ENCODE measurements around the gene WDR17. TPM values are rescaled to one million over a fixed set of nuclear protein-coding genes. Genes with fewer than 3 reads are reported as not detected.

WDR17 gene
- polyA plus RNA-seq, 4 donors = 0.45 to 1.1 TPM; not detected in 2

- Histone ChIP-seq H3K27ac (ENCODE audit: low read depth in 1 of 3, low read length in 2 of 3) (no peak overlapping the region), H3K4me1 (ENCODE audit: control insufficient read depth in 3 of 3, insufficient read depth in 2 of 3, low read depth in 1 of 3, low read length in 2 of 3) (no peaks in the 10 kb centered on the region), H3K4me3 (ENCODE audit: low read depth in 1 of 3, low read length in 3 of 3) (no peak overlapping the region), H3K36me3 (ENCODE audit: control insufficient read depth in 3 of 3, insufficient read depth in 2 of 3, low read depth in 1 of 3, low read length in 3 of 3) (no peaks in the 10 kb centered on the region), H3K9me3 (ENCODE audit: control insufficient read depth in 2 of 2, insufficient read depth in 1 of 2, low read depth in 1 of 2, low read length in 1 of 2) (no peaks in the 10 kb centered on the region), H3K27me3 (ENCODE audit: control insufficient read depth in 3 of 3, insufficient read depth in 3 of 3, low read length in 3 of 3) (no peaks in the 10 kb centered on the region)
- no peak for FAIRE-seq
- 64 to 77% (median 72%) methylated on average over 3 of the region's 3 CpGs for WGBS, 3 donors
- DNase-seq = no peak
Measured at GRCh38 chr4:176036585-176037205, 28.9 kb upstream of the WDR17 start.

DNA sequence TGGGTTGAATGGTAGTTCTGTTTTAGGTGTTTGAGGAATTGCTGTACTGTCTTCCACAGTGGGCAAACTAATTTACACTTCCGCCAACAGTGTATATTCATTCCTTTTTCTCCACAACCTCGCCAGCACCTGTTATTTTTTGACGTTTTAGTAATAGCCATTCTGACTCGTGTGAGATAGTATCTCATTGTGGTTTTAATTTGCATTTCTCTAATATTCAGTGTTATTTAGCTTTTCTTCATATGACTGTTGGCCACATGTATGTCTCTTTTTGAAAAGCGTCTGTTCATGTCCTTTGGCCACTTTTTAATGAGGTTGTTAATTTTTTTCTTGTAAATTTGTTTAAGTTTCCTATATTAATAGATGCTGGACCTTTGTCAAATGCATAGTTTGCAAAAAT lies 26.9 kb upstream of the WDR17 start:
- Histone ChIP-seq H3K27me3 (ENCODE audit: control insufficient read depth in 3 of 3, insufficient read depth in 3 of 3, low read length in 3 of 3) (no peaks in the 10 kb centered on the region), H3K36me3 (ENCODE audit: control insufficient read depth in 3 of 3, insufficient read depth in 2 of 3, low read depth in 1 of 3, low read length in 3 of 3) (no peaks in the 10 kb centered on the region), H3K4me3 (ENCODE audit: low read depth in 1 of 3, low read length in 3 of 3) (no peak overlapping the region), H3K4me1 (ENCODE audit: control insufficient read depth in 3 of 3, insufficient read depth in 2 of 3, low read depth in 1 of 3, low read length in 2 of 3) (no peaks in the 10 kb centered on the region), H3K27ac (ENCODE audit: low read depth in 1 of 3, low read length in 2 of 3) (no peak overlapping the region), H3K9me3 (ENCODE audit: control insufficient read depth in 2 of 2, insufficient read depth in 1 of 2, low read depth in 1 of 2, low read length in 1 of 2) (no peaks in the 10 kb centered on the region)
- 82 to 89% (median 88%) methylated on average over 5 of the region's 5 CpGs for WGBS, 3 donors
- DNase-seq (no peak), FAIRE-seq (no peak)

- Histone ChIP-seq H3K27ac (ENCODE audit: low read depth in 1 of 3, low read length in 2 of 3) (no peak overlapping the region), H3K4me3 (ENCODE audit: low read depth in 1 of 3, low read length in 3 of 3) (no peak overlapping the region), H3K36me3 (ENCODE audit: control insufficient read depth in 3 of 3, insufficient read depth in 2 of 3, low read depth in 1 of 3, low read length in 3 of 3) (no peaks in the 10 kb centered on the region), H3K9me3 (ENCODE audit: control insufficient read depth in 2 of 2, insufficient read depth in 1 of 2, low read depth in 1 of 2, low read length in 1 of 2) (no peaks in the 10 kb centered on the region), H3K4me1 (ENCODE audit: control insufficient read depth in 3 of 3, insufficient read depth in 2 of 3, low read depth in 1 of 3, low read length in 2 of 3) (no peaks in the 10 kb centered on the region), H3K27me3 (ENCODE audit: control insufficient read depth in 3 of 3, insufficient read depth in 3 of 3, low read length in 3 of 3) (no peaks in the 10 kb centered on the region)
- FAIRE-seq (no peak), DNase-seq (no peak)
Measured at GRCh38 chr4:176042195-176042594, 23.4 kb upstream of the WDR17 start.

DNA sequence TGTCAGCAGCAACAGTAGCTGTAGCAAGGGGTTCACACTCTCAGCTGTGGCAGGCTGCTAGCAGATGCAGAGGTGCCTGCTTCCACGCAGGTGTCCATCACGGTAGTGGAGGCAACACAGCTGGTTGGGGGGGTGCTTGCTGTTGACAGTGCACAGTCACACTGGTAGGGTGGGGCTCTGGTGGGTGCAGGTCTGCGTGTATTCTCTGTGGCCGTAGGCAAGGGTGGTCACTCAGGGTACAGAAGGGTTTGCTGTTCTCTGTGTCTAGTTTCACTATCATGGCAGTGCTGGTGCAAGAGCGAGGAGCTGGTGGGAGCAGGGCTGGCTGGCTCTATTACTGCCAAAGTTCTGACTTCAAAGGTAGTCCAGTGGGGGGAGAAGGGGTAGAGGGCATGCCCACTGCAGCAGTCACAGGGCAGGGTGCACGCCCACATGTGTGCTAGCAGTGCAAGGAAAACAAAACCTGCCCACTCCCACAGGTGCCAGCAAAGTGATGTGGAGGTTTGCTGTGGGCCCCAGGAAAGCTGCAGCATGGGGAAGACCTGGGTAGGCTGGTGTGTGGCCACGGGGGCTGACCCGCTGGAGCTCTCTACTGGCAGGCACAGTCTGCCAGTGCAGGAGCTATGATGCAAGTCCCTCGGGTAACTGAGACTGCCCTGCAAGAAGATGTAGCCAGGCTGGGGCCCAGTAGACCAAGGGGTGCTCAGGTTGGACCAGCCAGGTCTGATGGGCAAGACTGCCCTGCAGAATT lies 21.6 kb upstream of the WDR17 start:
- H3K9me3 ChIP-seq (ENCODE audit: control insufficient read depth in 2 of 2, insufficient read depth in 1 of 2, low read depth in 1 of 2, low read length in 1 of 2) = no peaks in the 10 kb centered on the region
- no peak overlapping the region for H3K27ac ChIP-seq (ENCODE audit: low read depth in 1 of 3, low read length in 2 of 3)
- no peaks in the 10 kb centered on the region for H3K36me3 ChIP-seq (ENCODE audit: control insufficient read depth in 3 of 3, insufficient read depth in 2 of 3, low read depth in 1 of 3, low read length in 3 of 3)
- FAIRE-seq (no peak), DNase-seq (no peak)
- H3K27me3 ChIP-seq (ENCODE audit: control insufficient read depth in 3 of 3, insufficient read depth in 3 of 3, low read length in 3 of 3) = no peaks in the 10 kb centered on the region
- no peak overlapping the region for H3K4me3 ChIP-seq (ENCODE audit: low read depth in 1 of 3, low read length in 3 of 3)
- 63 to 67% (median 66%) methylated on average over 9 of the region's 9 CpGs for WGBS, 3 donors
- no peaks in the 10 kb centered on the region for H3K4me1 ChIP-seq (ENCODE audit: control insufficient read depth in 3 of 3, insufficient read depth in 2 of 3, low read depth in 1 of 3, low read length in 2 of 3)

DNA sequence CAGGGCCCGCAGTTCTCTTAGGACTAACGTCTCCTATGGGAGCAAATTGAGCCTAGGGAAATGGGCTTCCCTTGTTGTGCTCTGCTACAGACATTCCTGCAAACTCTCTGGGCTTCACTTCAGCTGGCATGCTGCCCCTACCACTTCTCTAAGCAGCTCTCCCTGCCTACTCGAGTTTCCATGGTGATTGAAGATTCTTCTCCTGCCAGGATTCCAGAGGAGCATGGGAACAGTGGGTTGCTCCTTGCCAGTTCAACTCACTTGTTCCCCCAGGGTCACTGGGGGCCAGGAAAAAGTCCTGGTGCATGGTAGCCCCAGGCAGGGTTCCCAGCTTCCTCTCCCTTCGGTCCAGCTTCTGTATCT lies 21.1 kb upstream of the WDR17 start:
- Histone ChIP-seq H3K27ac (ENCODE audit: low read depth in 1 of 3, low read length in 2 of 3) (no peak overlapping the region), H3K4me3 (ENCODE audit: low read depth in 1 of 3, low read length in 3 of 3) (no peak overlapping the region), H3K9me3 (ENCODE audit: control insufficient read depth in 2 of 2, insufficient read depth in 1 of 2, low read depth in 1 of 2, low read length in 1 of 2) (no peaks in the 10 kb centered on the region), H3K36me3 (ENCODE audit: control insufficient read depth in 3 of 3, insufficient read depth in 2 of 3, low read depth in 1 of 3, low read length in 3 of 3) (no peaks in the 10 kb centered on the region), H3K4me1 (ENCODE audit: control insufficient read depth in 3 of 3, insufficient read depth in 2 of 3, low read depth in 1 of 3, low read length in 2 of 3) (no peaks in the 10 kb centered on the region), H3K27me3 (ENCODE audit: control insufficient read depth in 3 of 3, insufficient read depth in 3 of 3, low read length in 3 of 3) (no peaks in the 10 kb centered on the region)
- no peak for DNase-seq
- no peak for FAIRE-seq
- WGBS, 3 donors = 57 to 62% (median 61%) methylated on average over 4 of the region's 4 CpGs

GRCh38 chr4:176048631-176049030 lies 17.0 kb upstream of the WDR17 start:
- Histone ChIP-seq H3K36me3 (ENCODE audit: control insufficient read depth in 3 of 3, insufficient read depth in 2 of 3, low read depth in 1 of 3, low read length in 3 of 3) (no peaks in the 10 kb centered on the region), H3K4me3 (ENCODE audit: low read depth in 1 of 3, low read length in 3 of 3) (no peak overlapping the region), H3K4me1 (ENCODE audit: control insufficient read depth in 3 of 3, insufficient read depth in 2 of 3, low read depth in 1 of 3, low read length in 2 of 3) (no peaks in the 10 kb centered on the region), H3K27me3 (ENCODE audit: control insufficient read depth in 3 of 3, insufficient read depth in 3 of 3, low read length in 3 of 3) (no peaks in the 10 kb centered on the region), H3K27ac (ENCODE audit: low read depth in 1 of 3, low read length in 2 of 3) (no peak overlapping the region), H3K9me3 (ENCODE audit: control insufficient read depth in 2 of 2, insufficient read depth in 1 of 2, low read depth in 1 of 2, low read length in 1 of 2) (no peaks in the 10 kb centered on the region)
- DNase-seq (no peak), FAIRE-seq (no peak)
- WGBS, 3 donors = 69 to 82% (median 80%) methylated on average over 4 of the region's 4 CpGs

DNA sequence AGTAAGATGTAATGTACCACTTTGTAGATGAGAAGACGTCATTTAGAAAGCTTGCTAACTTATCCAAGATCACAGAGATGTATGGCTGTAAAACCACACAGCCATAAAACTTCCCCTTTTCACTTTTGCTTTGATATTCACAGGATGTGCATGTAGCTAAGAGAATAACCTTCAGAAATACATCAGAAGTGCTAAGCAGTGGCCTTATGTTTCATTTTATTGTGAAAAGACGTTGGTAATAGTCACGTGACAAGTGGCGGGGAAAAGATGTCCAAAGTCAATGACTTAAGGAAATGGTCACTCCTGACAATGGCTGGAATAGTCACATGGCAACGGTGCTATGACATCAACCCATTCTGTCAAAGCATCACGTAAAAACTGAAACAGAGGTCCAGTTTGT lies 12.9 kb upstream of the WDR17 start:
- Histone ChIP-seq H3K9me3 (ENCODE audit: control insufficient read depth in 2 of 2, insufficient read depth in 1 of 2, low read depth in 1 of 2, low read length in 1 of 2) (no peaks in the 10 kb centered on the region), H3K4me3 (ENCODE audit: low read depth in 1 of 3, low read length in 3 of 3) (no peak overlapping the region), H3K27ac (ENCODE audit: low read depth in 1 of 3, low read length in 2 of 3) (no peak overlapping the region), H3K36me3 (ENCODE audit: control insufficient read depth in 3 of 3, insufficient read depth in 2 of 3, low read depth in 1 of 3, low read length in 3 of 3) (no peaks in the 10 kb centered on the region), H3K4me1 (ENCODE audit: control insufficient read depth in 3 of 3, insufficient read depth in 2 of 3, low read depth in 1 of 3, low read length in 2 of 3) (no peaks in the 10 kb centered on the region), H3K27me3 (ENCODE audit: control insufficient read depth in 3 of 3, insufficient read depth in 3 of 3, low read length in 3 of 3) (no peaks in the 10 kb centered on the region)
- DNase-seq (no peak), FAIRE-seq (no peak)
- WGBS, 3 donors = 61 to 68% (median 61%) methylated on average over 6 of the region's 6 CpGs

DNA sequence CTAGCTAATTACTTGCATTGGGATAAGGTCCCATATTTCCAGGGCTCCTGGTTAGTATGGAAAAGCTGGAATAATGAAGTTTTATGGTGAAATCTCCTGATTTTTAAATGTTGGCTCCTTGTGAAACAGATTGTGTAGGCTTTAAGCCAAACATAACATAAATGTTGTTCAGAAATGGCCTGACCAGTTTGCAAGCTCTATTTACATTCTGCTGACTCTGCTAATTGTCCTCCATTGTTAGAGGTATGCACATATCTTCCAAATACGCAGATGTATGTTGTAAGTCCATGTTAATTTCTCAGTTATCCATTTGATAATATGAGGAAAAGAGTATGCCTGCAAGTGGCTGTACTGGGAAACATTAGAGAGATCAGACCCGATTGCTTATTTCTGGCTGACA lies 11.9 kb upstream of the WDR17 start:
- H3K9me3 ChIP-seq (ENCODE audit: control insufficient read depth in 2 of 2, insufficient read depth in 1 of 2, low read depth in 1 of 2, low read length in 1 of 2) = no peaks in the 10 kb centered on the region
- no peaks in the 10 kb centered on the region for H3K4me1 ChIP-seq (ENCODE audit: control insufficient read depth in 3 of 3, insufficient read depth in 2 of 3, low read depth in 1 of 3, low read length in 2 of 3)
- no peak overlapping the region for H3K4me3 ChIP-seq (ENCODE audit: low read depth in 1 of 3, low read length in 3 of 3)
- no peak for FAIRE-seq
- WGBS, 3 donors = 61 to 92% (median 68%) methylated on average over 2 of the region's 2 CpGs
- no peaks in the 10 kb centered on the region for H3K36me3 ChIP-seq (ENCODE audit: control insufficient read depth in 3 of 3, insufficient read depth in 2 of 3, low read depth in 1 of 3, low read length in 3 of 3)
- H3K27ac ChIP-seq (ENCODE audit: low read depth in 1 of 3, low read length in 2 of 3) = no peak overlapping the region
- no peaks in the 10 kb centered on the region for H3K27me3 ChIP-seq (ENCODE audit: control insufficient read depth in 3 of 3, insufficient read depth in 3 of 3, low read length in 3 of 3)
- no peak for DNase-seq

DNA sequence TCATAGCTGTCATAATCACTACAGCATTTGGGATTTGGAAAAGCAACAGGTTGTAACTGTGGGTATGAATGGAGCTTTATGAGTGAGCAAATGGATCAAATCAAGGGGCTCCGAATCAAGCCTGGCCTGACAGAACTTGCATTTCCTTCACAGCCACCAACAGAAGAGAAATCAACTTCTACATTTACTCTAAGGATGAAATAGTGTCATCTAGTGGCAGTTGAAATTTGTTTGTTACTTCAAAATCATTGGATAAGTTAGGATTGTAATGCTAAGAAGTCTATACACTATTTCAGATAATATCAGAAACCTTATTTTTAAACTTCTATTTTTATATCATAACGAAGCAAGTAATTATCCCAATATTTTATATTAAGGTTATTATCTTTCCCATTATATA lies 10.7 kb upstream of the WDR17 start:
- H3K36me3 ChIP-seq (ENCODE audit: control insufficient read depth in 3 of 3, insufficient read depth in 2 of 3, low read depth in 1 of 3, low read length in 3 of 3) = no peaks in the 10 kb centered on the region
- DNase-seq = no peak
- 24 to 37% (median 35%) methylated on average over 2 of the region's 2 CpGs for WGBS, 3 donors
- FAIRE-seq = no peak
- no peaks in the 10 kb centered on the region for H3K4me1 ChIP-seq (ENCODE audit: control insufficient read depth in 3 of 3, insufficient read depth in 2 of 3, low read depth in 1 of 3, low read length in 2 of 3)
- no peaks in the 10 kb centered on the region for H3K9me3 ChIP-seq (ENCODE audit: control insufficient read depth in 2 of 2, insufficient read depth in 1 of 2, low read depth in 1 of 2, low read length in 1 of 2)
- H3K27ac ChIP-seq (ENCODE audit: low read depth in 1 of 3, low read length in 2 of 3) = no peak overlapping the region
- H3K27me3 ChIP-seq (ENCODE audit: control insufficient read depth in 3 of 3, insufficient read depth in 3 of 3, low read length in 3 of 3) = no peaks in the 10 kb centered on the region
- no peak overlapping the region for H3K4me3 ChIP-seq (ENCODE audit: low read depth in 1 of 3, low read length in 3 of 3)

Measured in small intestine (tissue), 7 donors.